HepG2 (cell line): ENCODE results near the gene CDC6. TPM values are rescaled to one million over a fixed set of nuclear protein-coding genes. Genes with fewer than 3 reads are reported as not detected.

ENCODE experiments used
- ARNT ChIP-seq: fragments of 450-650 bp; IDR thresholded peaks from 2 replicates; pipeline ENCODE4 v1.6.1; 2017
- FOXA1 ChIP-seq, 2 experiments: fragments of 450-650 bp in 1 of 2; sonication (generic) in 1 of 2; formaldehyde crosslinking in 1 of 2; IDR thresholded peaks; 2 replicates each; pipeline versions ENCODE4 v1.4.0 to v1.6.1; 2016 to 2020; ENCODE audit warnings: missing genetic modification reagents in 1 of 2
- FOXO1 ChIP-seq: sonication (generic); formaldehyde crosslinking; IDR thresholded peaks from 2 replicates; pipeline ENCODE4 v1.4.0; 2020; ENCODE audit warnings: missing genetic modification reagents
- GTF3A ChIP-seq: sonication (generic); formaldehyde crosslinking; conservative IDR thresholded peaks from 2 replicates; pipeline ENCODE4 v1.4.0; 2020; ENCODE audit warnings: mild to moderate bottlenecking, missing genetic modification reagents
- HHEX ChIP-seq: IDR thresholded peaks from 2 replicates; pipeline ENCODE4 v1.6.1; 2016; ENCODE audit warnings: control low read depth
- MAF1 ChIP-seq: sonication (generic); formaldehyde crosslinking; IDR thresholded peaks from 2 replicates; pipeline ENCODE4 v1.5.0; 2020; ENCODE audit warnings: missing genetic modification reagents, borderline replicate concordance
- NR1H2 ChIP-seq: sonication (generic); formaldehyde crosslinking; IDR thresholded peaks from 2 replicates; pipeline ENCODE4 v1.8.1; 2022; ENCODE audit warnings: low read depth, missing genetic modification reagents, borderline replicate concordance
- ONECUT2 ChIP-seq: sonication (generic); formaldehyde crosslinking; IDR thresholded peaks from 2 replicates; pipeline ENCODE4 v1.4.0; 2020; ENCODE audit warnings: missing genetic modification reagents
- RARA ChIP-seq: IDR thresholded peaks from 2 replicates; pipeline ENCODE4 v1.6.1; 2016; ENCODE audit warnings: missing genetic modification reagents, missing compliant biosample characterization
- SOX5 ChIP-seq: IDR thresholded peaks from 2 replicates; pipeline ENCODE4 v1.6.1; 2016; ENCODE audit warnings: borderline replicate concordance
- TARDBP ChIP-seq: sonication (generic); formaldehyde crosslinking; IDR thresholded peaks from 2 replicates; pipeline ENCODE4 v1.8.0; 2022; ENCODE audit warnings: mild to moderate bottlenecking, missing genetic modification reagents
- XRCC5 ChIP-seq: fragments of 200-400 bp; formaldehyde crosslinking; optimal IDR thresholded peaks from 2 replicates; pipeline ENCODE3; 2017; ENCODE audit warnings: mild to moderate bottlenecking, low read length
- ZNF138 ChIP-seq: sonication (generic); formaldehyde crosslinking; IDR thresholded peaks from 2 replicates; pipeline ENCODE4 v1.5.0; 2020; ENCODE audit warnings: mild to moderate bottlenecking, low read depth, missing genetic modification reagents
- ZNF235 ChIP-seq: sonication (generic); formaldehyde crosslinking; IDR thresholded peaks from 2 replicates; pipeline ENCODE4 v1.8.1; 2023; ENCODE audit warnings: mild to moderate bottlenecking, missing genetic modification reagents, borderline replicate concordance
- ZNF367 ChIP-seq: sonication (generic); formaldehyde crosslinking; IDR thresholded peaks from 2 replicates; pipeline ENCODE4 v1.4.0; 2020; ENCODE audit warnings: missing genetic modification reagents, borderline replicate concordance
- polyA plus RNA-seq, 8 experiments: library from polyadenylated mRNA; depleted of rRNA in 3 of 8; stranded (reverse) in 7 of 8; unstranded in 1 of 8; fragments of >200 nt; fragmentation: Illumina TruSeq in 4 of 8; extraction: Trizol in 4 of 8; gene quantifications; 2 replicates each; pipeline versions ENCODE4 v1.2.1 to v1.2.3, GENCODE V29; 2011 to 2016; ENCODE audit warnings: low read depth in 4 of 8, missing spikeins in 1 of 8, mixed read lengths in 1 of 8; ENCODE audit not compliant: insufficient read depth in 1 of 8
- total RNA-seq, 5 experiments: library from RNA; depleted of rRNA; stranded (reverse); fragments of >200 nt; fragmentation: Illumina TruSeq; extraction: Trizol; gene quantifications; 2 replicates each; pipeline ENCODE4 v1.2.3, GENCODE V29; 2016; ENCODE audit warnings: low read depth in 1 of 5
- TF ChIP-seq, protein P1 (sequence below): IDR thresholded peaks from 2 replicates; pipeline ENCODE4 v1.6.1; 2016; ENCODE audit warnings: mild to moderate bottlenecking
- TF ChIP-seq, protein P2 (sequence below): sonication (generic); formaldehyde crosslinking; IDR thresholded peaks from 2 replicates; pipeline ENCODE4 v1.5.1; 2020; ENCODE audit warnings: mild to moderate bottlenecking, missing genetic modification reagents, borderline replicate concordance
- TF ChIP-seq, protein P3 (sequence below): sonication (generic); formaldehyde crosslinking; IDR thresholded peaks from 2 replicates; pipeline ENCODE4 v1.4.0; 2020; ENCODE audit warnings: missing genetic modification reagents, borderline replicate concordance
- TF ChIP-seq, protein P4 (sequence below): sonication (generic); formaldehyde crosslinking; IDR thresholded peaks from 2 replicates; pipeline ENCODE4 v1.8.1; 2023; ENCODE audit warnings: missing genetic modification reagents, mild to moderate bottlenecking, borderline replicate concordance

Gene CDC6
- total and polyA plus RNA-seq, 2 of the 13 experiments (the other 11 are each of a cell fraction or from before 2014, with no cell fraction given), result 17.4 to 114 TPM

DNA sequence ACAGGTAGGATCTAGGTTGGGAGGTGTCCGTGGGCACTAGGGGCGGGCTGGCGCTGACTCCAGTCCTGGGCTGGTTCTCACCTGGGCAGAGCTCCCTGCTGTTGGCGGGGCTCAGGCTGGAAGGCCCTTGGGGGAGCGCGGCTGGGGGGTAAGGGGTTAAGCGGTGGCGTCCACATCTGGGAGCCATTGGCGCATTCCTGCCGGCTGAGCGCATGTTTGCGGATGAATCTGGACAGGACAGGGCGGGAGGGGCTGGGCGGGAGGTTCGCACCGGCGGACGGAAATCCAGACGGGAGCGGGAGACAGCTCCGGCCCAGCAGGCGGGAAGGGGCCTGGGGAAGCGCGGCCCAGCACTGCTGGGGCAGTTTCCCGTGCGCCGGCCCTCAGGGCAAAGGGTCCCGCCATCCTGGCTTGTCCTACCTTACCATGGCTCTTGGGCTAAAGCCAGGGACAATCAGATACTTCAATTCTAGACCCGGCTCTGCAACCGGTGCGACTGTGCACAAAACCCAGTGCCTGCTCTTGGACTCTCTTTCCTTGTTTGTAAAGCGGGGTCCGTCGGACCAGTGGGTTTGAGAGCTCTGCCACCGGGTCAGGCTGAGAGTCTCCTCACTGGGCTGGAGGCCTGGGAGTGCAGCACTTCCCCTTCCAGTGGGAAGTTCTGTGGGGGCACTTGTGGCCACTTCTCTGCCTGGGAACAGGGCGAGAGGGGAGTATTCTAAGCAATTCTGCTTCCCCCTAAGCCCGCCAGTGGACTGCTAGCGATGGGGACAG, 29.1 kb downstream of the CDC6 start (continued):
- TF ChIP-seq, protein P1, sequence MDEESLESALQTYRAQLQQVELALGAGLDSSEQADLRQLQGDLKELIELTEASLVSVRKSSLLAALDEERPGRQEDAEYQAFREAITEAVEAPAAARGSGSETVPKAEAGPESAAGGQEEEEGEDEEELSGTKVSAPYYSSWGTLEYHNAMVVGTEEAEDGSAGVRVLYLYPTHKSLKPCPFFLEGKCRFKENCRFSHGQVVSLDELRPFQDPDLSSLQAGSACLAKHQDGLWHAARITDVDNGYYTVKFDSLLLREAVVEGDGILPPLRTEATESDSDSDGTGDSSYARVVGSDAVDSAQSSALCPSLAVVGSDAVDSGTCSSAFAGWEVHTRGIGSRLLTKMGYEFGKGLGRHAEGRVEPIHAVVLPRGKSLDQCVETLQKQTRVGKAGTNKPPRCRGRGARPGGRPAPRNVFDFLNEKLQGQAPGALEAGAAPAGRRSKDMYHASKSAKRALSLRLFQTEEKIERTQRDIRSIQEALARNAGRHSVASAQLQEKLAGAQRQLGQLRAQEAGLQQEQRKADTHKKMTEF (CRISPR knock-in tag), result peak; percentile 75
- TF ChIP-seq HHEX (CRISPR knock-in tag) (no peak), XRCC5 (no peak), TARDBP (peak; percentile 24; the same call in 1 of the 2 replicates), FOXO1 (no peak), MAF1 (CRISPR knock-in tag) (0 out of 2 replicates have a peak, but pooled peaks have one; percentile 63), ZNF138 (0 out of 2 replicates have a peak, but pooled peaks have one; percentile 76), FOXA1 (IDR thresholded peaks at IDR 0.05) (no peak), FOXA1 (CRISPR knock-in tag; IDR thresholded peaks at IDR 0.05) (peak; percentile 76; the same call in 1 of the 2 replicates), ARNT (no peak), SOX5 (CRISPR knock-in tag) (peak; percentile 28; the same call in 1 of the 2 replicates), NR1H2 (CRISPR knock-in tag) (no peak), ONECUT2 (CRISPR knock-in tag) (0 out of 2 replicates have a peak, but pooled peaks have one; percentile 23), RARA (CRISPR knock-in tag) (peak; percentile 50; the same call in 1 of the 2 replicates), GTF3A (CRISPR knock-in tag) (no peak; the same call in 1 of the 2 replicates), ZNF367 (CRISPR knock-in tag) (peak; percentile 78; the same call in 1 of the 2 replicates), ZNF235 (CRISPR knock-in tag) (0 out of 2 replicates have a peak, but pooled peaks have one; percentile 50)
- TF ChIP-seq, protein P2, sequence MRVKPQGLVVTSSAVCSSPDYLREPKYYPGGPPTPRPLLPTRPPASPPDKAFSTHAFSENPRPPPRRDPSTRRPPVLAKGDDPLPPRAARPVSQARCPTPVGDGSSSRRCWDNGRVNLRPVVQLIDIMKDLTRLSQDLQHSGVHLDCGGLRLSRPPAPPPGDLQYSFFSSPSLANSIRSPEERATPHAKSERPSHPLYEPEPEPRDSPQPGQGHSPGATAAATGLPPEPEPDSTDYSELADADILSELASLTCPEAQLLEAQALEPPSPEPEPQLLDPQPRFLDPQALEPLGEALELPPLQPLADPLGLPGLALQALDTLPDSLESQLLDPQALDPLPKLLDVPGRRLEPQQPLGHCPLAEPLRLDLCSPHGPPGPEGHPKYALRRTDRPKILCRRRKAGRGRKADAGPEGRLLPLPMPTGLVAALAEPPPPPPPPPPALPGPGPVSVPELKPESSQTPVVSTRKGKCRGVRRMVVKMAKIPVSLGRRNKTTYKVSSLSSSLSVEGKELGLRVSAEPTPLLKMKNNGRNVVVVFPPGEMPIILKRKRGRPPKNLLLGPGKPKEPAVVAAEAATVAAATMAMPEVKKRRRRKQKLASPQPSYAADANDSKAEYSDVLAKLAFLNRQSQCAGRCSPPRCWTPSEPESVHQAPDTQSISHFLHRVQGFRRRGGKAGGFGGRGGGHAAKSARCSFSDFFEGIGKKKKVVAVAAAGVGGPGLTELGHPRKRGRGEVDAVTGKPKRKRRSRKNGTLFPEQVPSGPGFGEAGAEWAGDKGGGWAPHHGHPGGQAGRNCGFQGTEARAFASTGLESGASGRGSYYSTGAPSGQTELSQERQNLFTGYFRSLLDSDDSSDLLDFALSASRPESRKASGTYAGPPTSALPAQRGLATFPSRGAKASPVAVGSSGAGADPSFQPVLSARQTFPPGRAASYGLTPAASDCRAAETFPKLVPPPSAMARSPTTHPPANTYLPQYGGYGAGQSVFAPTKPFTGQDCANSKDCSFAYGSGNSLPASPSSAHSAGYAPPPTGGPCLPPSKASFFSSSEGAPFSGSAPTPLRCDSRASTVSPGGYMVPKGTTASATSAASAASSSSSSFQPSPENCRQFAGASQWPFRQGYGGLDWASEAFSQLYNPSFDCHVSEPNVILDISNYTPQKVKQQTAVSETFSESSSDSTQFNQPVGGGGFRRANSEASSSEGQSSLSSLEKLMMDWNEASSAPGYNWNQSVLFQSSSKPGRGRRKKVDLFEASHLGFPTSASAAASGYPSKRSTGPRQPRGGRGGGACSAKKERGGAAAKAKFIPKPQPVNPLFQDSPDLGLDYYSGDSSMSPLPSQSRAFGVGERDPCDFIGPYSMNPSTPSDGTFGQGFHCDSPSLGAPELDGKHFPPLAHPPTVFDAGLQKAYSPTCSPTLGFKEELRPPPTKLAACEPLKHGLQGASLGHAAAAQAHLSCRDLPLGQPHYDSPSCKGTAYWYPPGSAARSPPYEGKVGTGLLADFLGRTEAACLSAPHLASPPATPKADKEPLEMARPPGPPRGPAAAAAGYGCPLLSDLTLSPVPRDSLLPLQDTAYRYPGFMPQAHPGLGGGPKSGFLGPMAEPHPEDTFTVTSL, result no peak
- TF ChIP-seq, protein P3, sequence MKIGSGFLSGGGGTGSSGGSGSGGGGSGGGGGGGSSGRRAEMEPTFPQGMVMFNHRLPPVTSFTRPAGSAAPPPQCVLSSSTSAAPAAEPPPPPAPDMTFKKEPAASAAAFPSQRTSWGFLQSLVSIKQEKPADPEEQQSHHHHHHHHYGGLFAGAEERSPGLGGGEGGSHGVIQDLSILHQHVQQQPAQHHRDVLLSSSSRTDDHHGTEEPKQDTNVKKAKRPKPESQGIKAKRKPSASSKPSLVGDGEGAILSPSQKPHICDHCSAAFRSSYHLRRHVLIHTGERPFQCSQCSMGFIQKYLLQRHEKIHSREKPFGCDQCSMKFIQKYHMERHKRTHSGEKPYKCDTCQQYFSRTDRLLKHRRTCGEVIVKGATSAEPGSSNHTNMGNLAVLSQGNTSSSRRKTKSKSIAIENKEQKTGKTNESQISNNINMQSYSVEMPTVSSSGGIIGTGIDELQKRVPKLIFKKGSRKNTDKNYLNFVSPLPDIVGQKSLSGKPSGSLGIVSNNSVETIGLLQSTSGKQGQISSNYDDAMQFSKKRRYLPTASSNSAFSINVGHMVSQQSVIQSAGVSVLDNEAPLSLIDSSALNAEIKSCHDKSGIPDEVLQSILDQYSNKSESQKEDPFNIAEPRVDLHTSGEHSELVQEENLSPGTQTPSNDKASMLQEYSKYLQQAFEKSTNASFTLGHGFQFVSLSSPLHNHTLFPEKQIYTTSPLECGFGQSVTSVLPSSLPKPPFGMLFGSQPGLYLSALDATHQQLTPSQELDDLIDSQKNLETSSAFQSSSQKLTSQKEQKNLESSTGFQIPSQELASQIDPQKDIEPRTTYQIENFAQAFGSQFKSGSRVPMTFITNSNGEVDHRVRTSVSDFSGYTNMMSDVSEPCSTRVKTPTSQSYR (CRISPR knock-in tag), result no peak
- TF ChIP-seq, protein P4, sequence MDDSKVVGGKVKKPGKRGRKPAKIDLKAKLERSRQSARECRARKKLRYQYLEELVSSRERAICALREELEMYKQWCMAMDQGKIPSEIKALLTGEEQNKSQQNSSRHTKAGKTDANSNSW (CRISPR knock-in tag), result no peak
